Ishikawa (cell line): Measurements from ENCODE around the gene ITIH5.

Experiments used
- CREB1 ChIP-seq: IDR thresholded peaks from 2 replicates; pipeline ENCODE4 v1.6.1; 2012; ENCODE audit warnings: low read depth
- EGR1 ChIP-seq: IDR thresholded peaks from 2 replicates; pipeline ENCODE4 v1.6.1; 2012
- EP300 ChIP-seq: IDR thresholded peaks from 2 replicates; pipeline ENCODE4 v1.6.1; 2012; ENCODE audit warnings: borderline replicate concordance
- MAX ChIP-seq: IDR thresholded peaks from 2 replicates; pipeline ENCODE4 v1.6.1; 2012
- NFIC ChIP-seq: IDR thresholded peaks from 2 replicates; pipeline ENCODE4 v1.6.1; 2012
- RAD21 ChIP-seq: IDR thresholded peaks from 2 replicates; pipeline ENCODE4 v1.6.1; 2012; ENCODE audit warnings: low read depth
- REST ChIP-seq: IDR thresholded peaks from 2 replicates; pipeline ENCODE4 v1.6.1; 2012; ENCODE audit warnings: low read depth, mild to moderate bottlenecking
- TAF1 ChIP-seq: IDR thresholded peaks from 2 replicates; pipeline ENCODE4 v1.6.1; 2012; ENCODE audit warnings: low read depth, mild to moderate bottlenecking
- USF1 ChIP-seq: IDR thresholded peaks from 2 replicates; pipeline ENCODE4 v1.6.1; 2012
- YY1 ChIP-seq: IDR thresholded peaks from 2 replicates; pipeline ENCODE4 v1.6.1; 2012; ENCODE audit warnings: low read depth
- ZBTB7A ChIP-seq: IDR thresholded peaks from 2 replicates; pipeline ENCODE4 v1.6.1; 2012; ENCODE audit warnings: low read depth

DNA sequence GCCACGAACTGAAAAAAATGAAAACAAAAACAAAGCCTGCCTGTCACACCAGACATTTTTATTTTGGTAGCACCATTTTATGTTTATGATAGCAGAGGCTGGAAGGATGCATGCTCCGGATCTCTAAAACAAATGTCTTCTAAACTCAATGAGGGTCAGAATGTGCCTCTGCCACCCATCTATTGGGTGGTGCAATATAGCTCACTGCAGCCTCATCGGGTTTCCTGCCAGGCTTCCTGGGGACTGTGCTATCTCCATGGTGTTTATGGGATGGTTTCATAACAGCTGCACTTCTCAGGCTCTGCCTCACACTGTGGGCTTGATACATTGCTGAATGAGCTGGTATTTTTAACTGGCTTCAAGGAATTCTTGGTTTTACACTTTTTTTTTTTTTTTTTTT lies 94.4 kb downstream of the ITIH5 start:
- TF ChIP-seq RAD21 (no peak), NFIC (no peak), YY1 (no peak), MAX (no peak), ZBTB7A (no peak), REST (no peak), EP300 (no peak), TAF1 (no peak), EGR1 (no peak), CREB1 (no peak), USF1 (no peak)
